GM19023 (cell line): ENCODE results near the gene SYNGAP1.
"Not testable (repeated sequence)": the region's sequence is repeated elsewhere in the genome, so short reads cannot be mapped to it uniquely, and the experiment has no call there.

ENCODE experiments used
- ATAC-seq: cut with Tn5 transposase; IDR thresholded peaks from one replicate; pipeline ENCODE4 v1.9.1; 2021; ENCODE audit warnings: mild to moderate bottlenecking, moderate library complexity; ENCODE audit not compliant: unreplicated experiment

The SYNGAP1 gene

DNA sequence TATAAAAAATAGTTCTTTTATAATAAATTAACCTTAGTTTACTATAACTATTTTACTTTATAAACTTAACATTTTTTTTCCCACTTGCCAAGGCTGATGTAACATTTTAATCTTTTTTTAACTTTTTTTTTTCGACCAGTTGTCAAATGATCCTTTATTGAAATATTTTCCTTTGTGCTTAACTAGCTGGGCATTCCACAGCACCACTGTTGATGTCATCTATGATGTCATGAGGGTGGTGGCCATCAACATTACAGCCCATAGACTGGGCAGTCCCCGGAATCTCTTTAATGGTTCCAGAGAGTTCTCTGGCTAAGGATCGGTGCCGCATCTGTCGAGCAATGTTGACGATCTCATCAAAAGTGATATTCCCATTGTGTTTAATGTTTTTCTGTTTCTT is 20.0 kb upstream of the SYNGAP1 start:
- ATAC-seq: not testable (repeated sequence)

- no peak for ATAC-seq
These were observed 15.0 kb upstream of the SYNGAP1 start for GRCh38 chr6:33404884-33405283.

DNA sequence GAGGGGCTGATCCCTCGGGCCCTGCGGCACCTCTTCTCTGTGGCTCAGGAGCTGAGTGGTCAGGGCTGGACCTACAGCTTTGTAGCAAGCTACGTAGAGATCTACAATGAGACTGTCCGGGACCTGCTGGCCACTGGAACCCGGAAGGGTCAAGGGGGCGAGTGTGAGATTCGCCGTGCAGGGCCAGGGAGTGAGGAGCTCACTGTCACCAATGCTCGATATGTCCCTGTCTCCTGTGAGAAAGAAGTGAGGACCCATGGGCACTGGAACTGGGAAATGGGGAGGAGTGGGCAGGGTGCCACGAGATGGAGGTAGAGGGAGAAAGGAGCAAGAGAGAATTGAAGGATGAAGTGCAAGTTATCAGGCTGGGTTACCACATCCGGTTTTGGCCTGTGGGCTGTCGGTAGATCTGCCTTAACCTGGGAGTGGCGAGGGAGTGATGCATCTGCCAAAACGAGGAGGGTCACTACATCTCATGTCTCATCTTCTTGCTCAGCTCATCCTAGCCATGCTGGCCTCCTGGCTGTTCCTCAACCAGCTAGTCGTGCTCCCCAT is 14.4 kb upstream of the SYNGAP1 start:
- ATAC-seq: no peak

DNA sequence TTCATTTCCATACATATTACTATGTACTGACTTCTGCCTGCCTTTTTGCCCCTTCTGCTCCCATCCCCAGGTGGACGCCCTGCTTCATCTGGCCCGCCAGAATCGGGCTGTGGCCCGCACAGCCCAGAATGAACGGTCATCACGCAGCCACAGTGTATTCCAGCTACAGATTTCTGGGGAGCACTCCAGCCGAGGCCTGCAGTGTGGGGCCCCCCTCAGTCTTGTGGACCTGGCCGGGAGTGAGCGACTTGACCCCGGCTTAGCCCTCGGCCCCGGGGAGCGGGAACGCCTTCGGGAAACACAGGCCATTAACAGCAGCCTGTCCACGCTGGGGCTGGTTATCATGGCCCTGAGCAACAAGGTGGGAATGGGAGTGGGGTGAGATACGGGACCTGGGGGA is 13.7 kb upstream of the SYNGAP1 start:
- ATAC-seq: no peak

- no peak for ATAC-seq
These were observed 12.6 kb upstream of the SYNGAP1 start for GRCh38 chr6:33407132-33407718.

DNA sequence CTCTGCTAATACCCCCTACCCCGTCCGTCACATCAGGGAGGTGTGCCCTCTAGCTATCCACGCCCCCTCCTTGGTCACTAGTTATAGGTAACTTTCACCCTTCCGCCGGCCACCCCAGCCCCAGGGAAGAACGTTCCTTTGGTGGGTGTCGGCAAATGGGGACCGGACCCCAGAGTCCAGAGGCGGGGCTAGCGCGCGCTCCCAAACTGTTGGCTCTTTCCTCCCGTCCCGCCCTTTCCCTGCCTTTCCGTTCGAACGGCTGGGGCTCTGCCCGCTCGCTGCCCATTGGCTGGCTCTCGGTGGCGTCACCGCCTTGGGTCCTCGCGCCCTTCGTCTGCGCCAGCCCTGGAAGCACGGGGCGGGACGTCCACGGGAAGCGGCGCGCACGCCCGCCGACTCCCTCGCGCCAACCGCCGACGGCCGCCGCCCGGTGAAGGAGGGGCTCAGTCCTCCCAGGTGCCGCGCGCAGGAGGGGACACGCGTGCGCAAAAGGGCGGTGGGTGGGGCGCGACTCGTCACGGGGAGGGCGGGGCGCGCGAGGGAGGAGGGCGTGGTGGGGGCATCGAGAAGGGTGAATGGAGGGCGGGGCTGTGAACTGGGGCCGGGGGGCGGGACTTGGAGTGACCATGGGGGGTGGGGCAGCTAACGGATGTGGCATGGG is 9.7 kb upstream of the SYNGAP1 start:
- ATAC-seq: peak; percentile 82

GRCh38 chr6:33410711-33411631 is 8.9 kb upstream of the SYNGAP1 start, which contains the start of gene PHF1:
Gene PHF1, plus strand, starts transcription at chr6:33411014. Its CDS starts 1,250 bp downstream, at chr6:33412264.
- ATAC-seq: peak; percentile 35

- no peak for ATAC-seq
These were observed 8.2 kb upstream of the SYNGAP1 start for GRCh38 chr6:33411632-33412005.

DNA sequence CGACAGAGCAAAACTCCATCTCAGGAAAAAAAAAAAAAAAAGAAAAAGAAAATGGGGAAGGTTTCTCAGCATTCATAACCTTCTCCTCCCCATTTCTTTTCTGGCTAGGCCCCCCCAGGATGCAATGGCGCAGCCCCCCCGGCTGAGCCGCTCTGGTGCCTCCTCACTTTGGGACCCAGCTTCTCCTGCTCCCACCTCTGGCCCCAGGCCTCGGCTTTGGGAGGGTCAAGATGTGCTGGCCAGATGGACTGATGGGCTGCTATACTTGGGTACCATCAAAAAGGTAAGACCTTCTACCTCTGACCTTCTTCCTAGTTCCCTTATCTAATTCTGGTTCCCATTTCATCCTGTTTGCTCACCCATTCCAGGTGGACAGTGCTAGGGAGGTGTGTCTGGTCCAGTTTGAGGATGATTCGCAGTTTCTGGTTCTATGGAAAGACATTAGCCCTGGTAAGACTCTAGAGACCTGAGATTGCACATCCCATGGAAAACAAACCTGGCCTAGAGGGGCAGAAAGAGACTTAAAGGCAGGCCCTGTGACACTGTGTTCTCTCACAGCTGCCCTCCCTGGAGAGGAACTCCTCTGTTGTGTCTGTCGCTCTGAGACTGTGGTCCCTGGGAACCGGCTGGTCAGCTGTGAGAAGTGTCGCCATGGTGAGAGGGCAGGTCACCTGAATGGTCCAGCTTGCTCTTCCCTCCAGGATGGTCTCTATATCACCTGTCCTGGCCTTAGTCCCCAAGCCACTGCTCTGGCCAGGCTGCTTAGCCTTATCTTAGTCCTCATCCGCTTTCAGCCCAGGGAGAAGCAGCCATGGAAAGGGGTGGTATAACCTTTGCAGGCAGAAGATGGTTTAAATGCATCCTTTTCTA is 7.5 kb upstream of the SYNGAP1 start:
- no peak for ATAC-seq

GRCh38 chr6:33413241-33414120 is 6.4 kb upstream of the SYNGAP1 start:
- ATAC-seq: no peak

DNA sequence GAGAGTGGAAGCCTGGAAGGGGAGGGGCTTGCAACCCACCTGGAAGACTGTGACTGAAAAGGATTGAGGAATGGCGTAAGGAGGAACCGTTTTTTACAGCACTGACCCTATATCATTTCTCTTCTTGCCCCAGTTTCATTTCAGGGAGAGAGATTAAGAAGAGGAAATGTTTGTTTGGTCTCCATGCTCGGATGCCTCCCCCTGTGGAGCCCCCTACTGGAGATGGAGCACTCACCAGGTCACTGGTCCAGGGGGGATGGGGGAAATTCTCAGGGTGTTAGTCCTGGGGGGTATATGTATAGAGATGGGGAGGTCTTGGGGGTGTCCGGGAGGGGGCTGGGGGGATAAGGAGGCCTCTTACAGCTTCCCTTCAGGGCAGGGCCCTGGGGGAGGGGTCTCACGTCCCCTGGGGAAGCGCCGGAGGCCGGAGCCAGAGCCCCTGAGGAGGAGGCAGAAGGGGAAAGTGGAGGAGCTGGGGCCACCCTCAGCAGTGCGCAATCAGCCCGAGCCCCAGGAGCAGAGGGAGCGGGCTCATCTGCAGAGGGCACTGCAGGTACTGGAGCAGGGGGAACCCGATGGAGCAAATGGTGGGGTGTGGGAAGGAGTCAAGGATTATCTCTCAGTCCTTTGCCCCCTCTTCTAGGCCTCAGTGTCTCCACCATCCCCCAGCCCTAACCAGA is 5.1 kb upstream of the SYNGAP1 start:
- no peak for ATAC-seq

DNA sequence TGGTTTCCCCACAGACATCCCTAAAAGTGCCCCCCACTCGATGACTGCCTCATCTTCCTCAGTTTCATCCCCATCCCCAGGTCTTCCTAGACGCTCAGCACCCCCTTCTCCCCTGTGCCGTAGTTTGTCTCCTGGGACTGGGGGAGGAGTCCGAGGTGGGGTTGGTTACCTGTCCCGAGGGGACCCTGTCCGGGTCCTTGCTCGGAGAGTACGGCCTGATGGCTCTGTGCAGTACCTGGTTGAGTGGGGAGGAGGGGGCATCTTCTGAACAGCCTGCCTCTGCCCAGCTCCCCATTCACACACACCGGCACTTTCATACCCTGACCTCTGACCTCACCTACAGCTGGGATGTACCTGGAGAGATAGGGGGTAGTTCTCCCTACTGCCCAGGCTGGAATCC is 4.0 kb upstream of the SYNGAP1 start:
- no peak for ATAC-seq

DNA sequence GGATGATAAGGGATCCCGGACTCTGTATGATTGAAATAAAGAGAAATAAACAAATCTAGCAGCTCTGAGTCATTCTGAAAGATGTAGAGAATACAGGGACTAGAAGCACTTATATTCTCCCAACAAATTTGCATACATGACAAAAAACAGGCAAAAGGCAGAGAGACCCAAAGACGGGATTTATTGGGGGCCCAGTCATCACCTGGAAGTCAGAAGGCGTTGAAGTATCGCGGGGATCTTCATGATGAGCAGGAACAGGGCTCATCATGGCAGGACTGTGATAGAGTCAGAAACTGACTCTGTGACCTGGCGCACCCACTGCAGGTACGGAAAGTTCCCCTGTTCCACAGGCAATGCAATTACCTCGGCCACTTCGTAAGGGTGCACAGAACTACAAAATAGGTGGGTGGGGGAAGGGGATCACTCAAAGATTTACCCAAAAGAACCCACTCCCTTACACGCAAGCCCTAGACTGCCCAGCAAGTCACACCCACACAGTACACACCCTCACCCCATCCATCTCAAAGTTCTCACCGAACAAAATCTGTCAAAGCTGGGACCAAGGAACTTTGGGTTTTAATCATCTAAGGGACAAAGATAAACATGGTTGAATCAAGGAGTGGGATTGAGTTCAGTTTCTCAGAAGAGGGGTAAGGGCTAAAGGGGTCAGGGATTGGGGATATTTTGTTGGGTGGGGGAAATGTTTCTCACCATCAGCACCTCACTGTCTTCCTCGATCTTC is 3.3 kb upstream of the SYNGAP1 start:
- ATAC-seq: no peak

DNA sequence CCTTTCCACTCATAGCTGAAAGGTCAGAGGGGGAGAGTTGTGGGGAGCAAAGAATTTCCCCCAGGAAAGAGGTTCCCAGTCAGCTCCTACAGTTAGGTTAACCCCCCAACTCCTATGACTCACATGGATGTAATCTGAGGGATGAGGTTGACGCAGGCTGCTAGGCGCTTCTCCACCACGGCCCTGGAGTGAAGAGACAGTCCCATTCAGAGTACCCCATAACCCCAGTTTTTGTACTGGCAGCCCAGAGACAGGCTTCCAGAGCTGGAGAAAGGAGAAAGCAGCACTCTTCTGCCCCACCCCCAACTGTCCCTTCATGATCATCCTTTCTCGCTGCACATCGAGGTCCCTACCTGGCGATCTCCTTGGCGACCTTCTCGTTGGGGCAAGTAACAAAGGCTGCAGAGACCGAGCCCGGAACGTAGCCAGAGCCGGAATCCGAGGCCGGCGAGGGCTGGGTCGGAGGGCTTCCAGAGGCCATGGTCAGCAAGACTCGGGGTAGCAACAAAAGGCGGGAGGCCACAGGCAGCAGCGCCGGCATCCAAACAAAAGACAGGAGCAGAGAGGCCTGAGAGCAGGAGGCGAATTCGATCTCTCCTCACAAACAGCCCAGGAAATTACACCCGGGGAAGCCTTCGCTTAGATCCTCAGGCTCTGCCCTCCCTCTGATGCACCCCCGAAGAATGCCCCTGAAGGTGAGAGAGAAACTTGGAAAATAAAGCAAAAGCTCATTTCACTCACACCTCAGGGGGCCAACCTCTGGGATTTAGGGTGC is 2.5 kb upstream of the SYNGAP1 start:
- no peak for ATAC-seq

DNA sequence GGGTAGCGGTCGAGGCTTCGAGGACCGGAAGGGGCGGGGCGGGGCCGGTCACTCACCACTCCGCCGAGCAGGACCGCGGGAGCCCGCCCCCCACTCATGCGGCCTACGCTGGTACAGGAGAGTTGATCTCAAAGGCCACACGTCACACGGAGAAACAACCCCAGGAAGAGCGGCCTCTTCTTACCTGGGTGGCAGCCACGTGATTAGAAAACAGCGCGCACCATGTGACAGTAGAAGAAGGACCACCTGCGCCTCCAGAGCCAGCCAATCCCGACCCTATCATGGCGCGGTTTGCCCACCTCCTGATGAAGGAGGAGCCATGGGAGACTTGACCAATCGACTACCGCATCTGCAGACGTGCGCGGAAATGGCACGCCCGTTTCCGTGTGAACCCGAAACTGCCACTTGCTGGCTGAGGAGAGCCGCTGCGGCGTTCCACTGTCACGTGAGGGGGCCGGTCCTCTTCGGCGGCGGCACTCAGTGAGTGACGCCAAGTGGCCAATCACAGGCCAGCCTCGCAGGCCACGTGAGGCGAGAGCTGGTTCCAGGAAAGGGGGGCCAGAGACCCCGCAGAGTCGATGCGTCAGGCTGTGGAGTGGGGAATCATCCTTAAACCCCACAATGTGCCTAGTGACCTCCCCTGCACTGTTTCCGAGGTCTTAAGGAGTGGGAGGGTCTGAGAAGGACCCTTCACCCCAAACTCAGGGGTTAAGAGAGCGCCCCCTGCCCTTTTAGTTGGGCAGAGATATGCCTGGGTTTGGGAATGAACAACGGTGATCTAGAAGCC is 1.8 kb upstream of the SYNGAP1 start, which contains the start of gene CUTA:
TSS of gene CUTA (minus strand) at position 205 of the 787 bp plus-strand sequence. CDS start at position 98, 107 bp downstream.
- ATAC-seq: peak; percentile 86

DNA sequence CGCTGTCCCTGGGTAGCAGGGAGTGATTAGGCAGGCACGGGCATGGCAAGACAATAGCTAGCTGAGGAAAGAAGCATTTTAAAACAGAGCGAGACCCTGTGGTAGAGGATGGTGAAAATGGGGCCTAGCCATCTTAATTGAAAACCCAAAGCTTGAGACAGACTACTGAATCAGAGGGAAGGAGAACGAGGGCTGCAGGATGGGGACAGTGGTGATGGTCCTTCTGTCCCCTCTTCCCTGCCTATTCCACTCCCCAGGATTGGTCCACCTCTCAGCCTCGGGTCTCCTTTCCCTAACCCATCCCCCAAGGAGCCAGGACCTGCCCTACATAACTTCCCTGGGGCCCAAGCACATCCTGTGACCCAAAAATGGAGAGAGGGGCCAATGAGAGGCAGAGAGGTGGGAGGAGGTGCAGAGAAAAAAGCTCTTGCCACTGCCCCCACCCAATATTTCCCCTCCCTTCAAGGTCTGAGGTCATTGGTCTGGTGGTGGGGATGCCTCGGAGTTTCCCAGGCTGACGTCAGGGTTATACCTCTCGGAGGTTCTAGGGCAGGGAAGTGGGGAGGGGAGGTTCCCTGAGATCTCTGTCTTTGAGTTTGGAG is 1.1 kb upstream of the SYNGAP1 start:
- no peak for ATAC-seq
